ENCODE measurements around the gene RNF130. TPM values are rescaled to one million over a fixed set of nuclear protein-coding genes. Genes with fewer than 3 reads are reported as not detected.

Gene RNF130
- total RNA-seq, 1 donor from 2014 or later, result 70.8 TPM

DNA sequence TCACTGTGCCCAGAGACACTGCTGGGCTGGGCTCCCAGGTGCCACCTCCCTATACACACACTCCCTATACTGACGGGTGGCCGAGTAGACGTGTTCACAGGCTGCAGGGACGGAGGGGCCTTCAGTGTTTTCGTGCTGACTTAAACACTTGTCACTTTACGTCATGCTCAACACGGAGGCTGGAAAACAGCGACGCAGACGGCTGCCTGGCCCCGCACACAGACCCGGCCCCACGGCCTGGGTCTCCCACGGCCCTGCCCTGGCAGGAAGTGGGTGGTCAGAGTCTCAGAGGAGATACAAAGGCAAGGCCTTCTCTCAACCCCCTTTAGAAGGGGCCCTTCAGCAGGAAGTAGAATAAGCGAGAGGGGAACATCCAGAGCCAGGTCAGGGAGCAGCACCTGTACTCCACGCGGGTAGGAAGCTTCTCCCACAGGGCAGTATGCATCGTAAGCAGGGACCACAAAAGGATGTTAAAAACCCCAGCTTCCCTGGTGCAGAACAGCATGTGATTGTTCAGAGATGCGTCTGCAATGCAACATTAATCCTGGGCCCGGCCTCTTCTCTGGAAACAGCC lies 152.0 kb downstream of the RNF130 start:
- no peaks in the 10 kb centered on the region for H3K4me1 Mint-ChIP-seq (ENCODE audit: unreplicated experiment)
- no peak overlapping the region for H3K4me3 Mint-ChIP-seq (ENCODE audit: unreplicated experiment)
- no peaks in the 10 kb centered on the region for H3K36me3 Mint-ChIP-seq (ENCODE audit: unreplicated experiment)

DNA sequence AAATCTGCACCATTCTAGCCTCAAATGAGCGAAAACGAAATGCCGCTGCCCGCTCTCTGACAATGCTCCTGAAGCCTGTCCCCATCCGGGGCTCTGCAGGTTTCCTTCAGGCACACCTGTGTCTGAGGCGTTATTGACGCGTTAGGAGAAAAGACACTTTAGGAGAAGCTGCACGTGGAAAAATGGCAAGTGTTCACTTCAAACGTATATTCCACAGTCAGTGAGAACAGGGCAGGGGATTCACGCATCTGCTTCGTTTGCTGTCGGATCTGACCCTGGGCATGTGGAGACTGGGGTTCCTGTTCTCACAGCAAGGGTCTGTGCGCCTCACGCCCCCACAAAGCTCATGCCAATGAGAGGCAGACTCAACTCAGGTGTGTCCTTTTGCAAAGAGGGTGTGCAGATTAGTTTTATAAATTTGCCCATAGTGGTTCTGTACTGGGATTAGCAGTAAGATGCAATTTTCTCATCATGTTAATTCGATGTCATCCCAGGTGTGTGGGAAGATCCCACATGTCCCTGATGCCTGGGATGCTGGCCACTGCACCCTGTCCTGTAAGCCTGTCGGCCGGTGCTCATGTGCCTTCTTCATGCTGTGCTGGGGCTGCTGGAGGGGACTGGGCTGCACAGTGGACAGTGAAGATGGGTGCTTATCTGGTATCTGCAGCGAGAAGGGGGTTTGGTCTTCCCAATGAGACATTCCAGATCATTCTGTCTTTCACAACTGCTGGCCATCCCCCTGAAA lies 152.6 kb downstream of the RNF130 start:
- no peak overlapping the region for H3K4me3 Mint-ChIP-seq (ENCODE audit: unreplicated experiment)
- H3K27ac Mint-ChIP-seq (ENCODE audit: unreplicated experiment), result no peak overlapping the region
- DNase-seq (ENCODE audit: extremely low spot score, unreplicated experiment), result peak; percentile 53
- H3K27me3 Mint-ChIP-seq (ENCODE audit: unreplicated experiment), result no peaks in the 10 kb centered on the region
- no peaks in the 10 kb centered on the region for H3K36me3 Mint-ChIP-seq (ENCODE audit: unreplicated experiment)
- no peaks in the 10 kb centered on the region for H3K9me3 Mint-ChIP-seq (ENCODE audit: unreplicated experiment)
- H3K4me1 Mint-ChIP-seq (ENCODE audit: unreplicated experiment), result peaks cover 4% of the 10 kb centered on the region
- no peak for TF ChIP-seq CTCF (IDR thresholded peaks at IDR 0.05)

More for the DNA sequence above, 152.0 kb downstream of the RNF130 start:
- no peak for TF ChIP-seq CTCF (IDR thresholded peaks at IDR 0.05)
- Mint-ChIP-seq H3K27me3 (ENCODE audit: unreplicated experiment) (no peaks in the 10 kb centered on the region), H3K27ac (ENCODE audit: unreplicated experiment) (no peak overlapping the region), H3K9me3 (ENCODE audit: unreplicated experiment) (no peaks in the 10 kb centered on the region)
- no peak for DNase-seq (ENCODE audit: extremely low spot score, unreplicated experiment)

DNA sequence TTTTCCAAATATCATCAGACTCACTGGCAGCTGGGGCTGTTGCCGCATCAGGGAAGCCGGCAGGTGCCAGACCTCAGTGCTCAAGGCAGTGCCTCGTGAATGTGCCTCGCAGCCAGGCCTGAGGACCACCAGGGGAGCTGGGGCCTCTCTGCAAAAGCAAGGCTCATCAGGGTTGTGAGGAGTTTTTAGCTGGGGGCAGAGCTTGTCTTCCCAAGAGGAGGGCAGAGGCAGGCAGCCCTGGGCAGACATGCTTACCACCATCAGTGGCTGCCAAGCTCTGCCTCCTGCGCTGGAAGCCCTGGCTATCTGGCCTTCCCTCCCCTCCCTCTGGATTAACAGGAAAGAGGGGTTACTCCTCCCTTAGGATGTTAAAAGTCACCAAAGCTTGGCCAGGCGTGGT lies 155.0 kb downstream of the RNF130 start:
- no peaks in the 10 kb centered on the region for H3K27me3 Mint-ChIP-seq (ENCODE audit: unreplicated experiment)
- no peak for DNase-seq (ENCODE audit: extremely low spot score, unreplicated experiment)
- peaks cover 11% of the 10 kb centered on the region for H3K4me1 Mint-ChIP-seq (ENCODE audit: unreplicated experiment)
- H3K4me3 Mint-ChIP-seq (ENCODE audit: unreplicated experiment), result no peak overlapping the region
- no peaks in the 10 kb centered on the region for H3K36me3 Mint-ChIP-seq (ENCODE audit: unreplicated experiment)
- no peaks in the 10 kb centered on the region for H3K9me3 Mint-ChIP-seq (ENCODE audit: unreplicated experiment)
- TF ChIP-seq CTCF (IDR thresholded peaks at IDR 0.05), result no peak
- H3K27ac Mint-ChIP-seq (ENCODE audit: unreplicated experiment), result no peak overlapping the region

GRCh38 chr5:179915406-179915935 lies 156.1 kb downstream of the RNF130 start:
- no peak for TF ChIP-seq CTCF (IDR thresholded peaks at IDR 0.05)

DNA sequence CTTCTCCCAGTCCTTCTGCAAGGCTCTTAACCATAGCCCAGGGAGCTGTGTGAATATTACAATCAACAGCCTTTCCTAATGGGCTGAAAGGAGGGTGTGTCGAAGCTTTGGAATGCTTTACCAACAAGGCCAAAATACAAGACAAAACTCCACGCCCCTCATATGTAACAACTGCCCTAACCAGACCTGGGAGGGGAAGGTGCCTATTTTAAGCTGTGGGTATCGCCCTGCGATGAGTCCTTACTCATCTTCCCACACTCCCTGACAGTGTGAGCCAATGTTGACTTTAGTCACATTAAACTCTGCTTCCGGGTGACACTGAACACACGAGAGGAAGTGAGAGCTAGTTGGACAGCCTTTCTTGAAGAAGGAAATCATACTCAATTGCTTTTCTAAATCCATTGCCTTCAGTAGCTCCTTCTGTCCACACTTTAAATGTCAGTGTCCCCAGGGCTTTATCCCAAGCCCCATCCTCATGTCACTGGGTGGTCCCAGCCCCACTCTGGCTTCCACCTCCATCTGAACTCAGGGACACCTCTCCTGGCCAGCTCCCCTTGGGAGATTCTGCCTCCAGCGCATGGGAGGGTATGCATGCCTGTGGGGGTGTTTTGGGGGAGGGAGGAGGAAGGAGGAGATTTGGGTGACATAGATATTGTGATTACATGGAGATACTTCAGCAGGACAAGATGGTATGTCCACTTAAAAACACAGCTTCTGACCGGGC lies 157.4 kb downstream of the RNF130 start:
- no peak overlapping the region for H3K4me3 Mint-ChIP-seq (ENCODE audit: unreplicated experiment)
- no peak for DNase-seq (ENCODE audit: extremely low spot score, unreplicated experiment)
- no peaks in the 10 kb centered on the region for H3K9me3 Mint-ChIP-seq (ENCODE audit: unreplicated experiment)
- TF ChIP-seq CTCF (IDR thresholded peaks at IDR 0.05), result no peak
- H3K36me3 Mint-ChIP-seq (ENCODE audit: unreplicated experiment), result no peaks in the 10 kb centered on the region
- H3K4me1 Mint-ChIP-seq (ENCODE audit: unreplicated experiment), result peaks cover 11% of the 10 kb centered on the region
- H3K27me3 Mint-ChIP-seq (ENCODE audit: unreplicated experiment), result no peaks in the 10 kb centered on the region
- H3K27ac Mint-ChIP-seq (ENCODE audit: unreplicated experiment), result peak overlapping the region; percentile 34

More at GRCh38 chr5:179915406-179915935, 156.1 kb downstream of the RNF130 start:
- Mint-ChIP-seq H3K4me3 (ENCODE audit: unreplicated experiment) (no peak overlapping the region), H3K27ac (ENCODE audit: unreplicated experiment) (no peak overlapping the region), H3K9me3 (ENCODE audit: unreplicated experiment) (no peaks in the 10 kb centered on the region), H3K27me3 (ENCODE audit: unreplicated experiment) (no peaks in the 10 kb centered on the region), H3K4me1 (ENCODE audit: unreplicated experiment) (peaks cover 11% of the 10 kb centered on the region), H3K36me3 (ENCODE audit: unreplicated experiment) (no peaks in the 10 kb centered on the region)
- DNase-seq (ENCODE audit: extremely low spot score, unreplicated experiment), result no peak

Measured in osteocyte (in vitro differentiated cells).